GM21528 (cell line): ENCODE measurements around the gene TMEM109.
A peak's percentile ranks its signal among the peaks of the same experiment; 100 is the strongest.

ENCODE experiments used
- ATAC-seq: cut with Tn5 transposase; IDR thresholded peaks from one replicate; pipeline ENCODE4 v1.9.1; 2021; ENCODE audit warnings: mild to moderate bottlenecking, moderate library complexity; ENCODE audit not compliant: unreplicated experiment, low FRiP score

The TMEM109 gene

DNA sequence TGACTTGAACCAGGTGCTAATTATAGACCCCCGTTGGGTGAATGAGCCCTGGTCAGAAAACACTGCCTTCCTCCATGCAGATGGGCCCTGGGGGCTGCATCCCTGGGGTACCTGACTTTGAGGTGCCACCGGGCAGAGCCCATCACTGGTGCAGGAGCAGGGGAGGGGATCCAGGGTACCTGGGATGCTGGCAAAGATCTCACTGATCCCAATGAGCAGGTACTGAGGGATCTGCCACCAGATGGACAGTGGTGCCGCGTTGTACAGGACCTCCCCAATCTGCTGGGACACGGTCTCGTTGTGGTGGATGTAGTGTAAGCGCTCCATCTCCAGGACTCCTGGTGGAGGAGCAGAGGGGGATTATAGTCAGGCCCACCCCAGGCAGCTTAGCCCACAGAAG, 25.3 kb downstream of the TMEM109 start:
- no peak for ATAC-seq

DNA sequence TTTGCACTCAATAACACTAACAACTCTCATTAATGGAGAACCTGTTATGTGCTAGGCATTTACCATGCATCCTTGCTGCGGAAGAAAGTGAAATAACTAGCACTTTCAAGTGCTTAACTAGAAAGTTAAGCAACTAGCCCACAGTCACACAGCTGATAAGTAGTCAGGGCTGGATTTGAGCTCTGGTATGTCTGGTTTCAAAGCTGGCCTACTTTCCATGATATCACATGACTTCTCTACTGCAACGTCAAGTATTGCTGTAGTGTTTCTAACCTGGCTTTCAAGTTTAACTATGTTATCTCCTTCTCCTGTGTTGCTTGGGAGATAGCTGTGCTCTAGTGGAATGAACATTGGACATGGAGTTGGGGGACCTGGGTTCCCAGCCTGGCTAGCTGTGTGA, 25.9 kb downstream of the TMEM109 start:
- no peak for ATAC-seq

DNA sequence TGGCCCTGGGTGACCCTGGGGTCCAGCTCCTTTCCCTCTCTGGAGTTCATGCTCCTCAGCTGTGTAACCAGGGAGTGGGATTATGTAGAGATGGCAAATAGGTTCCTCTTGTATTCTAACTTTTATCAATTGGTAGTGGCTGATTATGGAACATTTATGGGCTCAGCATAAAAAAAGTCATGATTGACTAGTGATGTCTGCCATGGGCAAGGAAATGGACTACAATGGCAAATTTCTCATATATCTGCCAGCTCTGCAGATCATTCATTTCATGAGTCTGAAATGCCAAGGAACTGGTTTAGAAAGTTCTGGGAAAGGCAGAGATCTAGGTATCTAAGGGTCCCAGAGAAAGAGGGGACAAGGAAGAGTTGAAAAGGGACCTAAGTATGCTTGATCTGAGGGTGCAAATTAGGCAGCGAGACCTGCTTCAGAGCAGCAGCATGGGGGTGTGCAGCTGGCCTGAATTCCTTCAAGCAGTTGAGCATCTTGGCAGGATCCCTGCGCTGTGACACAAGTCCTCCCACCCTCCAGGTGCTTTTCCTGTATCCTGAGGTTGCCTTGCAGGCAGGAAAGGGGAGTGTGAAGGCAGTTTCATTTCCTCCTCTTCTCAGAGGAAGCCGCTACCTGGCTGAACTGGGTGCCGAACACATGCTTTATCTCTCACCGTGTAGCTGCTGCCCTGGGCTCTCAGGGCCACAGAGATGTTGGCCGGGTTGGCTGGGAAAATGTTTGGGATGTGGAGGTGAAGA, 27.6 kb downstream of the TMEM109 start:
- no peak for ATAC-seq

DNA sequence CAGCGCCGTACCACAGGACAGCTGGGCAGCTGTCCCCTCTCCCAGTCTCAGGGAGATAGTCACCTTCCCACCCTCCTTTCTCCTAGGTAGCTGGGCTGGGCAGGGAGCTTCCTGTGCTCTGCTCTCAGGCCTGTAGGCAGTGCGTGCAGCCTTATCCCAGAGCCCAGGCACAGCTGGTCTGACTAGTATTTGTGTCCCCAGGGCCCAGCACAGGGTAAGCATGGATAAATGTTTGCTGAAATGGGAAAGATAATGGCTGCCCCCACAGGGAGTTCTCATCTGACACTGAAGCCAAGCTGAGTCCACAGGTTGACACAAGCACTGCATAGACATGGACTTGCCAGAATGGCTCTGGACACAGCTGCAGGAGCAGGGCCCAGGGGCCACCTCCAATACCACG, 28.3 kb downstream of the TMEM109 start:
- no peak for ATAC-seq

DNA sequence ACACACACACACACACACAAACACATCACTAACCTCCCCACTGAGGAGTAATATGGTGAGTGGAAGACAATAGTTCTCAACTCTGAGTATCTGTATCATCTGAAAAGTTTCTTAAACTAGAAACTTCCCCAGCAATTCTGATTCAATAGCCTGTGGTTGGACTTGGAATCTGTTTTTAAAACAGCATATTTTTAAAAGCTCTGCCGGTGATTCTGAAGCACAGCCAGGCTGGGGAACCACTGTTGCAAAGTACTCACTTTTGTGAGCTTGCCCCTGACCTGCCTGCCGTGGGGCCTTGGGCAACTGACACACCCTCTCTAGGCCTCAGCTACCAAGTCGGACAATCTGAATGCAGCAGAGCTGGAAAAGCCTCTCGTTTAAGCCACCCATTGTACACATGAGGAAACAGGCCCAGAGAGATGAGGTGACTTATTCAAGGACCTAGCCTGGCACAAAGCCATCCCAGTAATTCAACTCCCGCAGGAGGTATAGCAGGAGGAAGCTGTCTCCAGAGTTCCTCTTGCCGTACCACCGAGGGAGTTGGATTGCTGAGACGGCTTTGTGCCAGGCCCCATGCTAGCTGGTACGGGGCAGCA, 29.1 kb downstream of the TMEM109 start:
- no peak for ATAC-seq

DNA sequence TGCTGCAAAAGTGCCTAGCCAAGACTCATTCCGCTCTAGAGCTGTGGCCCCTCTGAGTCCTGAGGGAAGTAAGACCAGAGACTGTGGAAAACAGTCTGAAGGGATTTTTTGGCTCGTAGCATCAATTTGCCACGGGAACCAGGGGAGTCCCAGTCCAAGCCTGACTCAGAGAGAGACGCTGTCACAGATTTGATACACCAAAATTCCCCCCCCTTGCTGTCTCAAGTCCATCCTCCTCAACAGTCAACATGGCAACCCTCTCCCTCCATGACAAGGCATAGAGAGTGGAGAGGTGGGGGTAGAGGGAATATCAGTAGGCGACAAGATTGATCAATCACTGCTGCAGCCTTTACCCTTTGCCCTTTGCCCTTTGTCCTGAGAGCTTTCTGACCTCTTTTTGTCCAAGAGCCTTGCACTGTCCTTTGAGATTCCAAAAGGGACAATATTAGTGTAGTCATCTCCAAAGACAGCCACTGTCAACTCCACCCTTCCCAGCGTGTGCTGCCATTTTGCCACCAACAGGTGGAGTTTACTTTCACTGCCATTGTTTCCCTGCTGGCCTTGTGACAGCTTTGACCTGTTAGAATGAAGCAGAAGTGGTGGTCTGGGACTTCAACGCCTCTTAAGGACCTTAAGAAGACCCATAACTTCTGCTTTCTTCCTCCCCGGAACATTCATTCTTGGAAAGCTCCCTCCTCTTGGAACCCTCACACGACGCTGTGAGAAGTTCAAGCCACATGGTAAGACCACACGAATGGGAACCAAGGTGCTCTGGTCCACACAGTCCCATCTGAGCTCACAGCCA, 30.7 kb downstream of the TMEM109 start:
- ATAC-seq = no peak

DNA sequence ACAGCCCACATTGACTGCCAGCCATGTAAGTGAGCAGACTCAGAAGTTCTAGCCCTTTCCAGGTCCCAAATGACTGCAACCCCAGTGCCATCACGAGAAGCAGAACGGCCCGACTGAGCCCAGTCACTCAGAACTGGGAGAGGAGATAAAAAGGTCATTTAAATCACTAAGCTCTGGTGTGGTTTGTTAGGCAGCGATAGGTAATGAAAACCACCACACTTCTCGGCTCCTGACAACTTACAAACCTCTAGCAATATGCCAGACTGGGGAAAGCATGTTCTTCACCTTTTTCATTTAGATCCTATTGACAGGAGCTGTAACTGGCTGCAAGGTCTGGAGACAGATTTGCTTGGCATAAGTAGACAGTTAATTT, 31.3 kb downstream of the TMEM109 start:
- ATAC-seq = no peak

DNA sequence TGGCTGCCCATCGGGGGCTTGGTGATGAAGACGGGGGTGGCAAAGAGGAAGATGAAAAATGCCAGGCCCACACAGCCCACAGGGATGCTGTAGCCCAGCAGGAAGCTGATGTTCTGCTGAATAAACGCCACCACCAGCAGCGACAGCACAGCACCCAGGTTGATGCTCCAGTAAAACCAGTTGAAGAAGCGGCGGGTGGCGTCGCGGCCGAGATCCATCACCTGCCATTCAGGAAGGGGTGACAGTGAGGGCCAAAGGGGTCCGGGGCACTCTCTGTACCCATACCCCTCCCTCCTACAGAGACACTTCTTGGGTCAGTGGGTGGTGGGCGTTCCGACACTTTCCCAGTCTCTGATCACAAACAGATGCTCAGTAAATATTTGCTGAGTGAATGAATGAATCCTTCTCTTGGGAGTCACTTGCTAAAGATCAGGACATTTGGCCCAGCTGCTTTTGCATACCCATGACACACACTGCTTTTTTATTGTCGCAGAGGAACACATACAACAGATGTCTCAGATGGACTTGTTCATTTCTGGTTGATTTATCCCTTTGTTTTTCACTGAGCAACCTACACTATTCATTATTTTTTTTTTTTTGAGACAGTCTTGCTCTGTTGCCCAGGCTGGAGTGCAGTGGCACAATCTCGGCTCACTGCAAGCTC, 32.8 kb downstream of the TMEM109 start:
- no peak for ATAC-seq

DNA sequence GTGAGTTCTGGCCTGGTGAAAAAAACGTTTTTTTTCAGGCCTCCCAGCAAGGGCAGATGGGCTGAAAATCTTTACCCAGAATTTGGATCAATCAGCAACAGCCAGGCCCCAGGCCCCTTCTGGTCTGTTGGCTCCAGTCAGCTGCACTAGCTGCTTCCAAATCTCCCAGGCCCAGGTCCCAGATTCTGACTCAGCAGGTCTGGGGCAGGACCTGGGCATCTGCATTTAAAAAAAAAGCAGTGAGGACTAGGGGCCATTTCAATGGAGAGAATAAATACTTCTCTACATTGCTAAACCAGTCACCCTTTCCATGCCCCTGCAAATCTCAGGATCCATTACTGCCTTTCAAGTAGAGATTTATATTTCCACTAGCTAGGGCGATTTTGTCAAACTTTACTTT, 33.7 kb downstream of the TMEM109 start:
- ATAC-seq = no peak

DNA sequence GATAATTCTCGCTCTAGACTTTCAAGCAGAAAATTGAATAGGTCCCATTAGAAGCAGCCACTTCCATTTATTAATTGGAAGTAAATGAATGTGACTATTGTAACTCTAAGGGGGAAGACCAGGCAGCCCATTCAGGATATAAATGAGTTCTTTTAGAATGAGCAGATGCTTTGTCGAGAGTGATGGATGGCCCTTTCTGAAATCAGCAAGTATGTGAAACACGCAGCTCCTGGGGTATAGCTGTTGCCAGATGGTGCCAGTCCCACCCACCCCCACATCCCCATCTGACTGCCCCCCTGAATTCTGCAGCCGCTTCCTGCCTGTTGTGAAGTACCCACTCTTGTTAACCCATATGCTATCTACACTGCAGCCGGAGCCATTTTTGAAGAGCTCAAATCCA, 34.3 kb downstream of the TMEM109 start:
- no peak for ATAC-seq

DNA sequence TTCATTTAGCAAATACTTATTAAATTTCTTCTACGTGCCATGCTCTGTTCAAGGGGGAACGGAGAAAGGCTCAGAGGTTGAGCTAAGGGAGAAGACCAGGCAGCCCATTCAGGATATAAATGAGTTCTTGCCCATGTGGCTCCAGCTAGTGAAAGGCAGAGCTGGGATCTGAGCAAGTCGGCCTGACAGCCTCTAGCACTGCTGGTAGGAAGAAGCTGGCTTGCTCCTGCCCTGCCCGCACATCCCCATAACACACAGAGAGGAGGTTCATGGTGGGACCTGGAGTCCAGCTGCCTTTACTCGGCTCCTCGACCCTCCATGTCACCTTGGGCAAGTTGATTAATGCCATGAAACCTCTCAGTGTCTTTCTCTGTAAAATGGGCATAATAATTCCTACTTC, 36.1 kb downstream of the TMEM109 start:
- ATAC-seq = no peak

DNA sequence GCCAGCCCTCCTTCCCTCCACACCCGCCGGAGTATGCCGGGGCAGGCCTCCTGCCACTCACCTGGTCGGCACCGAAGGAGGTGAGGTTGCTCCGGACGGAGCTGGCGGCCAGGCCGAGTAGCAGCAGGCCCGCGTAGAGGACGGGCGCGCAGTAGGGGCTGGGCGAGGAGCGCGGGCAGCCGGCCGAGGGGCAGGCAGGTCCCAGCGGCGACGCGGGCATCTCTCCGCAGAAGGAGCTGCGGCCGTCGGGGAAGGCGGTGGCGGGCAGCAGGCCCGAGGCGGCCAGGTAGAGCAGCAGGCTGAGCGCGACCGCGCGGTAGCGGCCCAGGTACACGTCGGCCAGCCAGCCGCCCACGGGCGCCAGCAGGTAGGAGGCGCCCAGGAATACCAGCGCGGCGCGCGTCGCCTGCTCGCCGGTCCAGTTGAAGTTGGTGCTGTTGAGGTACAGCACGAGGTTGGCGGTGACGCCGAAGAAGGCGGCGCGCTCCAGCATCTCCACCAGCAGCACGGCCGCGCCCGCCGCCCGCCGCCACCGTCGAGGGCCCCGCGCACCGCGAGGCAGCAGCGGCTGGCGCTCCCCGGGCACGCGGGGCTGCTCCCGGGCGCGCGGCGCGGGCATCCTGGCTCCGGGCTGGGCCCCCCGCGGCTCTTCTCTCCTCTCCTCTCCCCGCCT, 37.1 kb downstream of the TMEM109 start:
- peak; percentile 20 for ATAC-seq

DNA sequence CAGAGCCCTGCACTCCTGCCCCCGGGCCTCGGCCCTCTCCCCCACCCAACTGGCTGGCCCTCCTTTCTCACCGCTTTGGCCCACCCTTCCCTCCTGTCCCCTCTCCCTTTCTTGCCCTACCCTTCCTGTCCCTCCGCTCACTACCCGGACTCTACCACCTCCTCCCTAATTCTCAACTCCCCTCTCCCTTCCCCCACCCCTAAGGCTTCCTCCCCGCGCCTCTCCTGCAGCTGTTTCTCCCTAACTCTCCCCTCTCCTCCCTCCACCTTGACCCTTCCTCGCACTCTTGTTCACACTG, 37.6 kb downstream of the TMEM109 start:
- ATAC-seq = no peak

DNA sequence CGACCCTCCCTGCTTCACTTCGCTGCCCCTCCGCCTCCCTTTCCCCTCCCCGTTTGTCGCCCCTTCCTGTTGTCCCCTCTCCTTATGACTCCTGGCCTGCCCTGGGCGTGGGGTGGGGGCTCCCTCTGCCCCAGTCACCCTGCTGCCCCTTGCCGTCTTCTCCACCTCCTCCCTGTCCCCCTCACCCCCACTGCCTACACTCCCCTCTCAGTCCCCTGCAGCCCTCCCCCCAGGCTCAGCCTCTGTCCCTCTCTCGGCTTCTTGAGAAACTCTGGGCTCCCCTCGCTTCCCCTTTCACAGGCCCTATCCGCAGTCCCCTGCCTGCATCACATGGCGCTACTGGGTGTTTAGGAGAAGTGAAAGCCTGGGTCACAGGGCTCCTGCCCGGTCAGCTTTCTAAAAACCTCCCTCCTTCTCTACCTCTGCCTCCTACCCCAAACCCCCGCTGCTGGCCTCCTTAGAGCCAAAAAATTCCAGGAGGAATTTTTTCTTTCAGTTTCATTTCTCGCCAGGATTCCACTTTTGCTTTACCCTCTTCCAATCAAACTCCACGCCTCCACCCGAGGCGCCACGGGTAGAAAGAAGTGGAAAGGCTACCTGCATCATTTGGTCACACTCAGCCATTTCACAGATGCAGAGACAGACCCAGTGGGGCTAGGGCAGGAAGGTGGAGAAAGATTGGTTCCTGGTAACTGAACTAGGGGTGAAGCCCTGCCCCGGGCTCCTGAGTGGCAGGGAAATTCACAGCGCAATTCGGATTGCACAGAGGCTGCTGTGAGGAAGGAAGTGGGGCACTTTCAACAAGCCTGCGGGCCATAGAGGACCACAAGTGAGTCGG, 38.2 kb downstream of the TMEM109 start, which contains the start of gene SLC15A3:
SLC15A3 (minus strand) TSS at position 273 of the 838 bp plus-strand sequence. CDS start 625 bp downstream, outside the sequence.
- ATAC-seq = peak; percentile 62

DNA sequence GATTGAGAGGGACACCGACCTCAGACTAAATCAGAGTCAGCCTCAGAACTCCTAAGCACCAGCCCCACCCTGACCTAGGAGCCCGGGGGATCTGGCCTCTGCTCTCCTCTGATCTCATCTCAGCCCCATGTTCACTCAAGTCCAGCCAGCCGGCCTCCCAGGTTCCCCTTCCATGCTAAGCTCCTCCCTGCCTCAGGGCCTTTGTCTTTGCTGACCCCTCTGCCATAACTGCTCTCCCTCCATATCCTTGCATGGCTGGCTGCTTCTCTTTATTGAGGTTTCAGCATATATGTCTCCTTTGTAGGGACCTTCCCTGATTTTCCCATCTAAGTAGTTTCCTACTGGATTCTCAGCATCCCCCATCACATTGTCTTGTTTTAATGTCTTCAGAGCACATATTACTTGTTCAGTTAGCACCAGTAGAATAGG, 38.8 kb downstream of the TMEM109 start:
- no peak for ATAC-seq

DNA sequence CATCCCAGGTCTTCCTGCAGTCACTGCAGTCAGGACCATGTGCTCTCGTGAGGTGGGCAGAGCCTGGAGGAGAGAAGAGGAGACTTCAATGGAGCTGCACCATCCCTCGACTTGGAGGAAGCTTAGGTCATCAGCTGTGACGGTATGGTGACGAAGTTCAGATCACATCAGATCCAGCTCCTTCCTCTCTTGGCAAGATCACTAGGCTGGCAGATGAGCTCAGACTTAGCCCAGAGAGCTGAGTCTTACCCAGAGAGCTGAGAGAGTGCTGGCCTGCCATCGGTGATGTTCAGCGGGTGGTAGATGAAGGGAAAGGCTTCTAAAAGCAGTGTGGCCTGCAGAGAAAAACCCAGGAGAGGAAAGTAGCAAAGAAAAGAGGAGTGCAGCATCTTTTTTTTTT, 39.8 kb downstream of the TMEM109 start:
- ATAC-seq = no peak

DNA sequence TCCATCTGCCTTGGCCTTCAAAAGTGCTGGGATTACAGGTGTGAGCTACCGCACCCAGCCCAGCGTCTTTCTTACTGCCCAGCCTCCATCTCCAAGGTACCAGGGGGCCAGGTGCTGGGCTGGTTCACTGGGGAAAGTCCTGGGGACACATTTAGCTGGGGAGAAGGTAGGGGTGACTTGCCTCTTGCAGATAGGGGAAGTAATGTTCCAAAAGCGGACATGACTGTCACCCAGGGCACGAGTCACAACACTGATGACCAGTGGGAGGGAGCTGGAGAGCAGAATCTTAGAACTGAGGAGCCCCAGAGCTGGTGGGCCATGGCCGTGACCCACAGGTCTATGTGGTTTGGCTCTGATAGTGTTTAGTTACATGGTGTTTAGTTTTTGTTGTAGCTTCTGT, 40.5 kb downstream of the TMEM109 start:
- ATAC-seq = no peak

DNA sequence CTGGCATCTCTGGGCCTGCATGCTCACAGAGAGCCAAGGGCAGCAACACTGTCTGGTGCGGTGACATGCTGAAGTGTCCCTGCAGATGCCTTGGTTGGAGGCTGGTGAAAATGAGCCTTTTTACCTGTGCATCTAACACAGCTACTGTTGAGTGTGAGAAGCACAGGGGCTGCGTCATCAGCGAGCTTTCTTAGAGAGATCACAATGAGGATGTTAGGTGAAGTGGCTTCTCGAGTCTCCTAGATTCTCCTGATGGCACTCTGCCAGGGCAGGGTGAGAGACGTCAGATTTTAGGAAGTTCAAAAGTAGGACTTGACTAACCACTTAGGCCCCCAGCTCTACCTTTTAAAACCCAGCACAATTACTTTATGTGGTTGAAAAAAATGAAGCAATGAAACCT, 41.6 kb downstream of the TMEM109 start:
- ATAC-seq = no peak

DNA sequence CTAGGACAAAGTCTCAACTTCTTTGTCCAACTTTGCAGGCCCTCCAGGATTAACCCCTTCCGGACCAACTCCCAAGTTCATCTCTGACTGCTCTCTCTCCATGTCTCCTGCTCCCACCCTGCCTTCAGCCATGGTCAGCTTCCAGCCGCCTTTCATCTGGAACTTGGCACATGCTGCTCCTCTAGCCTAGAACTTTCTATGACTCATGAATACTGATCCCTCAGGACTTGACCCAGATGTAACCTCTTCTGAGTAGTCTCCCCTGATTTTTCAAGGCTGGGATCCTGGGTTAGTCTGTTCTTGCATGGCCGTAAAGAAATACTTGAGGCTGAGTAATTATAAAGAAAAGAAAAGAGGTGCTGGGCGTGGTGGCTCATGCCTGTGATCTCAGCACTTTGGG, 43.2 kb downstream of the TMEM109 start:
- ATAC-seq = no peak

DNA sequence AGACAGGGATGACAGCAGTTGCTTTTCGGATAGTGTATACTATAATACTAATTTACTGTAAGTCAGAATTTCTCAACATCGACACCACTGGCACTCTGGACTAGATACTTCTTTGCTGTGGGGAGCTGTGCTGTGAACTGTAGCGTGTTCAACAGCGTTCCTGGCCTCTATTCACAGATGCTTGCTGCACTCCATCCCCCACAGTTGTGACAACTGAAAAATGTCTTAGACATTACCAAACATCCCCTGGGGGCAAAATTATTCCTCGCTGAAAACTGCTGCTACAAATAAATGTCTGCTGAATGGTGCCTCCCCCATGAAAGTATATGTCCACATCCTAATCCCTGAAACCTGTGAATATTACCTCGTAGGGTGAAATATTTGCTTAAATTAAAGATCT, 45.5 kb downstream of the TMEM109 start:
- ATAC-seq = no peak
